GM13976 (cell line): Measurements from ENCODE around the gene TOPORS.
A peak's percentile ranks its signal among the peaks of the same experiment; 100 is the strongest.
"Not testable (repeated sequence)": the region's sequence is repeated elsewhere in the genome, so short reads cannot be mapped to it uniquely, and the experiment has no call there.

ENCODE experiments used
- DNase-seq: peaks from one replicate; pipeline ENCODE4 v3.0.0; 2012; ENCODE audit warnings: low spot score
- CTCF ChIP-seq: IDR thresholded peaks from 2 replicates; pipeline ENCODE4 v1.5.1; 2012; ENCODE audit warnings: borderline replicate concordance, mild to moderate bottlenecking; ENCODE audit not compliant: insufficient read depth; ENCODE audit errors: extremely low read depth, missing control alignments, control extremely low read depth
- in situ Hi-C: fragments of 300-500 bp; cut with MboI; formaldehyde crosslinking; loops from one replicate; pipeline ENCODE4 v1.12.0; 2022; ENCODE audit warnings: low sequenced_read_pairs, mixed read lengths, inconsistent platforms; ENCODE audit not compliant: unreplicated experiment

TOPORS gene

GRCh38 chr9:32552172-32552872 lies at the start of gene TOPORS, which contains the start of gene SMIM27:
Gene TOPORS, minus strand, starts transcription at chr9:32552586. Its CDS starts 150 bp downstream, at chr9:32552436.
Gene SMIM27, plus strand, starts transcription at chr9:32552327. Its CDS starts 108 bp downstream, at chr9:32552435.
- in situ Hi-C loops: no loop called here
- DNase-seq: peak; percentile 91
- no peak for TF ChIP-seq CTCF

DNA sequence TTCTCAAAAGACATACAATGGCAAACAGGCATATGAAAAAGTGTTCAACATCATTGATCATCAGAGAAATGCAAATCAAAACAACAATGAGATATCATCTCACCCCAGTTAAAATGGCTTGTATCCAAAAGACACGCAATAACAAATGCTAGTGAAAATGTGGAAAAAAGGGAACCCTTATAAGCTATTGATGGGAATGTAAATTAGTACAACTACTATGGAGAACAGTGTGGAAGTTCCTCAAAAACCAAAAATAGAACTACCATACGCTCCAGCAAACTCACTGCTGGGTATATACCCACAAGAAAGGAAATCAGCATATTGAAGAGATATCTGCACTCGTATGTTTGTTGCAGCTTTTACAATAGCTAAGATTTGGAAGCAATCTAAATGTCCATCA lies 46.6 kb upstream of the TOPORS start:
- in situ Hi-C loops, DNase-seq: not testable (repeated sequence)

DNA sequence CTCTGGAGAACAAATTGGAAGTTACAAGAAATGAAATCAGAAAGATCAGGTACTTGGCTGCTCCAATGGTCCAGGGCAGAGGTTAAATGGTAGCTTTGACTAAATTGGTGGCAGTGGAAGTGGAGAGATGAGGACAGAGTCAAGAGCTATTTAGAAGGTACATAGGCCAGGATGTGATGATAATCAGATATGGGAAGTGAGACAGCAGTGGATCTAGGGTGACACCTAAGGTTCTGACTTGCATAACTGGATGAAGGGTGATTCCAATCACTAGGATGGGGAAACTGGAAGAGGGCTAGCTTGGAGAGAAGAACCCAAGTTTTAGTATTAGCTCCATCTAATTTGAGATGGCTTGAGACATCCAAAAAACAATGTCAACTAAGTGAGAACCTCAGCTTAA lies 44.5 kb upstream of the TOPORS start:
- in situ Hi-C loops: no loop called here
- DNase-seq: no peak
- TF ChIP-seq CTCF: no peak

DNA sequence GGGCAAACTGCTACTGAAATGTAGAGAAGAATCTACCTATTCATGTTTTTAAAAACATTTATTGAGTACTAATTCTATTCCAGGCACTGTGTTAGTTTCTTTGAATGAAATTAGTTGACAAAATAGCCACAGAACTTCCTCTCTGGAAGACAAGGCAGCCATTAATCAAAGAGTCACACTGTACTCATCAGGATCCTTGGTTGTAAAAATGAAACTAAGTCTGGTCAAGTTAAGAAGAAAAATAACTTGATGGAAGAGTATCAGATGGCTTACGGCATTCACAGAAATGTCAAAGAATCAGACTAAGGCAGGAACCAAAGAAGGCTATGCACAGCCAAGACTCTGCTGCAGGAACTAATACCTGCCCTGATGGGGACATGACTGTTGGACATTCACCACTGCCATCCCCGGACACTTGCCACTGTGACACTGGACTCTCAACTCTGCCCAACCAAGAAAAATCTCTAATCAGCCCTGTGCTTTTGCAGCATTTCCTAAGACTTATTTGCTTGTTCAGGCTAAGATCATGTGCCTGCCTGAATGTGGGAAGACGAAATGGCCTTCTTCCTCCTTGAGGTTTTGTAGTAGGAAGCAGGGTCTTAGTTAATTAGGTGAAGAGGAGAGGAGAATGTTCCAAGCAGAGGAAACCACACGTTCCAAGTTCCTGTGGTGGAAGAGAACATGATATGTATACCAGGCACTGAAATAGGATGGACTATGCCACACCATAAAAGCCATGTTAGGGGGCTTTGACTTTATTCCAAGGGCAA lies 43.9 kb upstream of the TOPORS start:
- no peak for TF ChIP-seq CTCF
- in situ Hi-C loops: no loop called here
- DNase-seq: no peak

DNA sequence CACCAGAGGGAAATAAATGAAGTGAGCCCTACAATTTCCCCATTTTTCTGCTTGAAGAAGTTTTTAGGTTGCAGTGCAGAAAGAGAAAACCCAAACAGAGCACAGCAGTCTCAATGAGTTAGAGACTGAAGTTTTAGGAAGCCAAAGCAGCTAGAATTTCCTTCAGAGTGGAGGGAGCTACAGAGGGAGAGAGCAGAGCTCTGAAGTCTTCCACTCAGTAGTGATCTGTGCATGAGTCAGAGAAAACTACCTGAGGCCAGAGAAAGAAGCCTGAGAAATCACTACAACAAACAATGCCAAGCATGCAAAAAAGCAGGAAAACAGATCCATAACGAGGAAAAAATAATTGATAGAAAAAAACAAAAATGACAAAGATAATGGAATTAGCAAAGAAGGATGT lies 38.5 kb upstream of the TOPORS start:
- in situ Hi-C loops: no loop called here

GRCh38 chr9:32590476-32590875 lies 38.1 kb upstream of the TOPORS start:
- no peak for DNase-seq
- no peak for TF ChIP-seq CTCF
- in situ Hi-C loops: no loop called here

More for the DNA sequence above, 38.5 kb upstream of the TOPORS start:
- DNase-seq: no peak
- no peak for TF ChIP-seq CTCF
